Measurements from ENCODE around the gene SPACA1.

- no peak for TF ChIP-seq POLR2A (IDR thresholded peaks at IDR 0.05; ENCODE audit: low read length)
- no peak for TF ChIP-seq GATA1 (IDR thresholded peaks at IDR 0.05; ENCODE audit: low read depth, low read length)
Observed at GRCh38 chr6:88107241-88107640, 59.6 kb downstream of the SPACA1 start.
